GM19455 (cell line): Measurements from ENCODE around the gene OTULINL.

Experiments
- ATAC-seq: cut with Tn5 transposase; IDR thresholded peaks from one replicate; pipeline ENCODE4 v1.9.1; 2021; ENCODE audit not compliant: unreplicated experiment

The OTULINL gene

DNA sequence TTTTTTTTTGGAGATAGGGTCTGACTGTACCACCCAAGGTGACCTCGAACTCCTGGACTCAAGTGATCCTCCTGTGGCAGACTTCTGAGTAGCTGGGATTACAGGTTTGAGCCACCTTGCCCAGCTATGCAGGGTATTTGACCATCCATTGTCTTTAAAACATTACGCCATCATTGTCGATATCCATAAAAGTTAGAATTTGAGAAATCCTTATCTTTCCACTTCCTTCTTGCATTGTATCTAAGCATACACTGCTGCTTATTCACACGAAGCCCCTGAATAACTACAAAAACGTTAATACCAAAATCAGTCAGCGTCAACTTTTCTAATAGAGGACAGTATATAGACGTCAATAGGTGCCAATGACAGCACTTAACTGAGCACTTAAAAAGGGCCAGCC, 5.4 kb upstream of the OTULINL start:
- ATAC-seq = no peak

- no peak for ATAC-seq
These were observed 4.4 kb upstream of the OTULINL start for GRCh38 chr5:14577079-14577725.

DNA sequence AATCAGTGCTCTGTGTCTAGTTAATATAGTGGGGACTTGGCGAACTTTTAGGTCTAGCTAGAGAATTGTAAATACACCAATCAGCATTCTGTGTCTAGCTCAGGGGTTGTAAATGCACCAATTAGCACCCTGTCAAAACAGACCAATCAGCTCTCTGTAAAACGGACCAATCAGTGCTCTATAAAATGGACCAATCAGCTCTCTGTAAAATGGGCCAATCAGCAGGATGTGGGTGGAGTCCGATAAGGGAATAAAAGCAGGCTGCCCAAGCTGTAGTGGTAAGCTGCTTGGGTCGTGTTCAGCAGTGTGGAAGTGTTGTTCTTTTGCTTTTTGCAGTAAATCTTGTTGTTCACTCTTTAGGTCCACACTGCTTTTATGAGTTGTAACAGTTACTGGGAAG, 3.6 kb upstream of the OTULINL start:
- ATAC-seq = no peak

DNA sequence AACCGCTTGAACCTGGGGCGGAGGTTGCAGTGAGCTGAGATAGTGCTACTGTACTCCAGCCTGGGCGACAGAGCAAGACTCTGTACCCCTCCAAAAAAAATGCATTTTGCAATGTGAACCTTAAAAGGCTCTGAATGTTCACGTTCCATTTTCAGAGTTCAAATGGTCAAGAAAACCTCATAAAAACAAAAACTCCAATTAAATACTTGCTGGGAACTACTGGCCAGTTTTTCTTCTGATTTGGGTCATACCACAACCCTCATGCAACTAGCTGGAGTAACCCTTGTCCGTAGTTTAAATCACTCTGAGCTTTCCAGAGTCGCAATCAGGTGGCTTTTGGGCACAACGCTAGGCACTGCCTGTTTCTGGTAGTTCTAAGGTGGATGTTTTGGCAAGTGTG, 2.3 kb upstream of the OTULINL start:
- no peak for ATAC-seq

DNA sequence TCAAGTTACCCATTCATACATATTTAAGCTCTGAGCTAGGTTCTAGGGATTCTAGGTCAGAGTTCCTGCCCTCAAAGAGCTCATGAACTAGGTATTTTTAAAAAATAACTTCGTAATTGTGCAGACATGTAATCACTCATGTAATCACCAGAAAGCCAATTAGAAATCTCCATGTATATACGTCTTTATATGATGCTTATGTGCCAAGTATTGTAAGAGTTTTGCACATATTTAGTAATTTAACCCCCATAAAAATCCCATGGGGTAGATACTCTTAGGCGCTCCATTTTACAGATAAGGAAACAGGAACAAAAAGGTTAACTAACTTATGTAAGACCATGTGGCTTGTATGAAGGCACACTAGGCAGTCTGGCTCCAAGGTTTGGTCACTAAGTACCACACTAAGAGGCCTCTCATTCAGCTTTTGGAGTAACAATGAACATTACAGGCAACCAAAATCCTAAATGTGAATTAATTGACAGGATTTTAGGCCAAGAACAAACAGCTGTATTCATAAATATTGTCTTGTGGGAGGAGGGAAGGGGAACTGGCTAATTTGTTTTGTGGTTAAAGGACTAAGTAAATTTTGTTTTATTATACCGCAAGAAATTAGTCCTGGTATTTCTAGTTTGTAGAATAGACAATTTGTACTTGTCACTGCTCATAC, 1.7 kb upstream of the OTULINL start:
- no peak for ATAC-seq

GRCh38 chr5:14580398-14581034, 1.1 kb upstream of the OTULINL start:
- ATAC-seq = no peak

GRCh38 chr5:14581891-14582796, 552 bp downstream of the OTULINL start:
- ATAC-seq = peak; percentile 81

DNA sequence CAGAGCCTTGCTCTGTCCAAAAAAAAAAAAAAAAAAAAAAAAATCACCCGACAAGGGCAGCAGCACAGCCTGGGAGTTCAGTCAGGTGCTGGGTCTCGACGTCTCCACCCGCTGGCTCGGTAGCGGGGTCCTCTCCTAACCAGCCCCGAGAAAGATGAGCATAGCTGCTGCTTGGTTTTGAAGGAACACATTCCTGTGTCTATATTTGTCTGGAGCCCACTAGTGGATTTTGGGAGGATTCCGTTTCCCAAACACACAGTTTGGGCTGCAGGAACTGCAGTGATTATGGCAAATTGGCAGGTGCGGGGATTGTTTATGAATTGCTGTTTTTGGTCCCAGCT, 1.2 kb downstream of the OTULINL start:
- ATAC-seq = no peak

GRCh38 chr5:14584848-14585247, 3.3 kb downstream of the OTULINL start:
- ATAC-seq = no peak

GRCh38 chr5:14587150-14587549, 5.6 kb downstream of the OTULINL start:
- ATAC-seq = no peak

DNA sequence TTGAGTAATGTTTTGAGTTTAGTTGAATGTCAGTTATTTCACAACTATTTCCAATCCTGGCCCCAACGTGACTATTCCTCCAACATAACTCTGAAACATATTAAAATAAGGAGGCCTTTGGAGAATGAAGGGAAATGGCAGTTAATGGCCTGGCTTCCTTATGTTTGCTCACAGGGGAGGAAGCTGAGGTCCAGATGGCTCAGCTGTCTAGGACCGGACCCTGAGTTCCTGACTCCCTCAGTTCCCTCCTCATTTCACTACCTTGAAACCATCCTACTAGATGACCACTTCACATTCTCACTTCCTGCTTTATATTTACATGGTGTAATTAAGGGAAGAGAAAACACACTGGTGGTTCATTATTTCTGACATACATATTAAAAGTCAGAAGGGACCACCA, 6.6 kb downstream of the OTULINL start:
- peak; percentile 61 for ATAC-seq

DNA sequence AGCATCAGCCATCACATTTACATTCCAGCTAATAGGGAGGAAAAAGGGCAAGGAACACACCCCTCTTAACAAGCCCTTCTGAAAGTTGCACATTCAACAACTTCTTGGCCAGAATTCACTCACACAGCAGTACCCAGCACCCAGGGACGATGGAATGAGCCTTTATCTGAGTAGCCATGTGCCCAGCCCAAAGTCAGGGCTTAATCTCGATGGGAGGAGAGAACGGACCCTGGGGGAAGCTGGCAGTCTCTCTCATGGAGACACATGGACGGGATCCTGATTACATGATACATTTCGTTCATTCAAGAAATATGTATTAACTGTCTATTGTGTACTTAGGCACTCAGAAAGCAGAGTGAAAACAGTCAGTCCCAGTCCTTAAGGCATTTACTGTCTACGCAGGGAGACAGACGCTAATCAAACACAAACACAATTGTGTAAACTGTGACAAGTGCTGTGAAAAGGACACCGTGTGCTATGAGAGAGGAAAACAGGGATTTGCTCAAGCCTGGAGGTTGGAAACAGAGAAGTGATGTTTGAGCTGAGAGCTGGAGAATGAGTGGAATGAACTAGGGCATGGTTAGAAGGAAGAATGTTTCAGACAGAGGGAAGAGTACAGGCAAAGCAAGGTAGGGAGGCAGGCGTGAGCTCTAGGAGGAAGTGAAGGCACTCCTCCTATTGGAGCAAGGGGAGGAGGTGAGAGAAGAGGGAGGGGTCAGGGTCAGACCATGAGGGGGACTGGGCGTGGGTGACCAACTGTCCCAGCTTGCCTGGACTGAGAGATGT, 7.4 kb downstream of the OTULINL start:
- no peak for ATAC-seq

DNA sequence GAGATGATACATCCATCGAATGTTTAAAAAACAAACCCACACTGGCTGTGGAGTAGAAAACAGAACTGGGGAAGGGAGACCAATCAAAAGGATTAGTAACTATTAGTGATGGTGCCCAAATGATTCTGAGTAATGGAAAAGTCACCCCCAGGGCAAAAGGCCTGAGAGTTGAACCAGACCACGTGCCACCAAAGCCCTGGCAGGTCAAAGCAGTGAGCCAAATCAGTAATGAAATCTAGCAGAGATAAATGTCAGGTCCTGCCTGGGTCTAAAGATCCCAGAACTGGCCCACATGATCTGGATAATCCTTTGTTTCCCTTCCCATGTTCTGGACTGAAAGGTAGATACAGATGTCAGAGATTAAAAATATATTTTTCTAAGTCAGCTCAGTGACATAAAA, 9.4 kb downstream of the OTULINL start:
- no peak for ATAC-seq

GRCh38 chr5:14591548-14591947, 10.0 kb downstream of the OTULINL start:
- ATAC-seq = no peak

DNA sequence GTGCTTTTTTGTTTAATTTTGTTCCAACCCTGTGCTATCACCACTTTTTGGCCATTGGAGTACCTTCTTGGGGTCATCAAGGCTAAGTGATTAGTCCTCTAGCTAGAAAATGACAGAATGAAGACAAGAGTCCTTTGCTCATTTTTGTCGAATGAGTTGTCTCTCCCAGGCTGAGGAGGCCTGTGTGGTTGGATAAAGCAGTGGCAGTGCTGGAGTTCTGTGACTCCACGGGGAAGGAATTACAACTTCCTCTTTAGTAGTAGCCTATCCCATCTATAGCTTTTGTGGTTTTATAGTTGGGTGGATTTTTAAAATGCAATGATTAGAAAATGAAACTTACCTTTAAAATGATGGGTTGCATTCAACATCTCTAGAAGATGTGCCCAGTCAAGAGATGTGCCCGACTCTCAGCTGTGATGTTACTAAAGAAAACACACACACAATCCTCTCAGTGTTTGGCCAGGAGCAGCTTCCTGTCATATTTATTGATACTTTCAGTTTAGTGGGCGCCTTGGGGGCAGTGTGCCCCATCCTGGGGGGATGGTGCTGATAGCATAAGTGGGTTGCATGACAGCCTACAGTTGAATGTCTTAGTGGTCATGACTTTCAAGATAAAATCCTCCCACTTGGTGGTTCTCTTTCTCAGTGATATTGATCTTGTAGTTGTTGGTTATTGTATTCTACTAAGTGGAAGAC, 11.9 kb downstream of the OTULINL start:
- no peak for ATAC-seq

DNA sequence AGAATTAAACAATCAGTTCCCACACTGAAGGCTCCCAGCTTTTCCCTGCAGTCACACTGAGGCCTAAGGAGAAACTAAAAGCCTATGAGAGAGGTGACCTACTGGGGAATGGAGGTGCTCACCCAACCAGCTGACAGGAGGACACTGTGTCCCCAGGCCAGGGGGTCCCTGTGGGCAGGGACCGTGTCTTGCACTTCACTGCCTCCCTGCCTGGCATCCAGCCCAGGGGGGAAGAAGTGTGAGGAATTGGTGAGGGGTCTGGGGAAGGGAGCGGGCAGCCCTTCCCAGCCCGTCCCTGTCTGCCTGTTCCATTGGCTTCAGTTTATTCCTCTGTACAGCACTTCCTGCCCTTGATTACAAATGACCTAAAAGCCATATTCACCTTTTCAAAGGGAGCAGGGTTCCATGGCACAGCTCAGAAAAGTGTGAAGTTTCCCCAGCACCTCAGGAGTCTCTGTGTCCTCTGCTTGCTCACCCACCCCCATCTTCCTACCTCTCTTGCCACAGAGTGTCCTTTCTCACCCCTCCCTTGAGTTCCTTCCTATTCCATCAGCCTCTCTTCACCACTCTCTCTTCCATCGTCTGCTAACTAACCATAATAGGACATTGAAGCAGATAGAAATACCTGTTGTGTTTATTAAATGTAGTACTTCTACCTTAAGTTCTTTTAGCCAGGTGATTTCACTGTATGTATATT, 12.9 kb downstream of the OTULINL start:
- ATAC-seq = no peak

- peak; percentile 83 for ATAC-seq
These were observed 13.6 kb downstream of the OTULINL start for GRCh38 chr5:14595189-14595588.

DNA sequence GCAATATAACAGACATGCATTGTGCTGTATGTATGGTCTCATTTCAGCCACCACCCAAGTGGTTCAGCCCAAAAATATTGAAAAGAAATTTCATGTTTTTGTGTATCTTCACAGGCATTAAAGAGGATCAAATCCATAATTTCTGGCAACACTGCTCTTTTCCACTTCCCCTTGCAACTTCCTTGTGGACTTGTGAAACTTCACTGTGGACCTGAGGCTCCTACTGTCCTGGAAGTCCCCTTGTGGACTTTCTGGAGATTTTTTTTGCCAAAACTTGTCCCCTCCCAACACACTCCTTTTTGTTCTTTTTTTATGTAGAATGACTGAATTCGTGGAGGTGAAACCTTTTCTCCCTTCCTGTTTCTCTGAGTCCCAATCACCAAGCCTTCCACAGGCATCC, 14.3 kb downstream of the OTULINL start:
- ATAC-seq = no peak

GRCh38 chr5:14597080-14597479, 15.5 kb downstream of the OTULINL start:
- ATAC-seq = no peak

DNA sequence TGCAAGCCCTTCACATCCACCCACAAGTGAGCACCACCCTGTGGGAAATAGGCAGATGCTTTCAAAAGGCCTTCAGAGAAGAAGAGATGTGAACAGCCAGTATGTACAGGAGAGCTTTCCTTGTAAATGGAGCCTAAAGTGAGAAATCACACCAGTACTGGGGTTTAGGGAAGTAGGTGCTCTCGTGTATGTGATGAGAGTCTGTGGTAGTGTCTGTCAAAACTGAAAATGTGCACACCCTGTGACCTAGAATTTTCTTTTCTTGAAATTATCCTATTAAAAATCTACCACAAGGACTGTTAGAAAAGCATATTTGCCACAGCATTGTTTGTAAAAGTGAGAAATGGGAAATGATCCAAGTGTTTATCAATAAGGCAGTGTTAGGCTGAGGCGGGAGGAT, 16.6 kb downstream of the OTULINL start:
- no peak for ATAC-seq
